H1 (cell line): ENCODE data around the gene RNASE11. TPM values are rescaled to one million over a fixed set of nuclear protein-coding genes. Genes with fewer than 3 reads are reported as not detected.
A peak's percentile ranks its signal among the peaks of the same experiment; 100 is the strongest.

ENCODE experiments used
- CTCF ChIA-PET: fragments of 300-600 bp; sonication (Branson Sonifier 250); formaldehyde crosslinking; loops from one replicate; lab custom pipeline; 2021; ENCODE audit not compliant: partially characterized antibody; lab: Charles Lee
- POLR2A ChIA-PET: fragments of 300-600 bp; sonication (Branson Sonifier 250); formaldehyde crosslinking; loops from one replicate; lab custom pipeline; 2021; ENCODE audit warnings: inconsistent platforms; ENCODE audit not compliant: partially characterized antibody; lab: Charles Lee
- DNase-seq, 2 experiments: peaks; one replicate each; pipeline versions ENCODE4 v3.0.0 to v3.0.0-alpha.2; 2010 to 2022; ENCODE audit warnings: low spot score in 2 of 2, low read depth in 1 of 2, mixed read lengths in 1 of 2
- FAIRE-seq: peaks from 2 replicates; lab custom pipeline; 2011; peaks lifted over from hg19 to GRCh38; lab: Jason Lieb, UNC
- H2AFZ ChIP-seq: 2 replicates; pipeline ENCODE4 v1.8.1; 2012; ENCODE audit warnings: low read length, inconsistent platforms
- H2AK5ac ChIP-seq: 2 replicates; pipeline ENCODE4 v1.6.1; 2013; ENCODE audit warnings: low read depth, low read length
- H2BK120ac ChIP-seq: replicated peaks from 2 replicates; pipeline ENCODE3; 2013; ENCODE audit warnings: low read depth, low read length, inconsistent platforms
- H2BK12ac ChIP-seq: 2 replicates; pipeline ENCODE4 v1.6.1; 2013; ENCODE audit warnings: low read depth, low read length
- H2BK15ac ChIP-seq: 2 replicates; pipeline ENCODE4 v1.6.1; 2013; ENCODE audit warnings: low read length
- H2BK20ac ChIP-seq: 2 replicates; pipeline ENCODE4 v1.6.1; 2013; ENCODE audit warnings: low read length
- H2BK5ac ChIP-seq: 2 replicates; pipeline ENCODE4 v1.6.1; 2013; ENCODE audit warnings: low read depth, low read length
- H3K14ac ChIP-seq: 2 replicates; pipeline ENCODE4 v1.6.1; 2013; ENCODE audit warnings: inconsistent platforms; ENCODE audit not compliant: insufficient read length
- H3K18ac ChIP-seq: 2 replicates; pipeline ENCODE4 v1.6.1; 2013; ENCODE audit warnings: low read length; ENCODE audit errors: extremely low read depth
- H3K23ac ChIP-seq: 2 replicates; pipeline ENCODE4 v1.6.1; 2013; ENCODE audit warnings: inconsistent platforms; ENCODE audit not compliant: insufficient read length
- H3K23me2 ChIP-seq: 2 replicates; pipeline ENCODE4 v1.6.1; 2013; ENCODE audit warnings: low read depth, low read length
- H3K27ac ChIP-seq: 2 replicates; pipeline ENCODE4 v1.6.1; 2011; ENCODE audit warnings: low read depth, low read length, inconsistent platforms
- H3K27me3 ChIP-seq, 4 experiments: replicated peaks in 1 of 4; 1 replicate in 1 of 4; 2 replicates in 3 of 4; pipeline versions ENCODE4 v1.6.1 to v1.8.1; 2011 to 2013; ENCODE audit warnings: low read length in 3 of 4, mild to moderate bottlenecking in 3 of 4, inconsistent platforms in 2 of 4, mixed read lengths in 2 of 4, moderate library complexity in 1 of 4; ENCODE audit not compliant: control insufficient read depth in 3 of 4, insufficient read depth in 3 of 4; ENCODE audit errors: extremely low read depth in 1 of 4
- H3K36me3 ChIP-seq, 4 experiments: 2 replicates each; pipeline versions ENCODE4 v1.6.1 to v1.8.1; 2011 to 2013; ENCODE audit warnings: mild to moderate bottlenecking in 4 of 4, low read length in 3 of 4, moderate library complexity in 2 of 4, control low read depth in 1 of 4, inconsistent platforms in 1 of 4; ENCODE audit not compliant: insufficient read depth in 4 of 4, control insufficient read depth in 2 of 4
- H3K4ac ChIP-seq: replicated peaks from 2 replicates; pipeline ENCODE3; 2013; ENCODE audit warnings: low read length, low read depth, mixed read lengths, inconsistent platforms; ENCODE audit not compliant: insufficient read length
- H3K4me1 ChIP-seq, 4 experiments: replicated peaks in 1 of 4; 1 replicate in 1 of 4; 2 replicates in 3 of 4; pipeline versions ENCODE4 v1.6.1 to v1.8.1; 2011 to 2013; ENCODE audit warnings: low read length in 3 of 4, inconsistent platforms in 2 of 4, mixed read lengths in 1 of 4; ENCODE audit not compliant: insufficient read depth in 4 of 4, control insufficient read depth in 3 of 4
- H3K4me2 ChIP-seq, 2 experiments: 2 replicates each; pipeline versions ENCODE4 v1.6.1 to v1.8.1; 2011 to 2013; ENCODE audit warnings: low read depth in 2 of 2, low read length in 2 of 2, control low read depth in 1 of 2, inconsistent platforms in 1 of 2, mild to moderate bottlenecking in 1 of 2; ENCODE audit not compliant: insufficient read depth in 1 of 2
- H3K4me3 ChIP-seq, 4 experiments: fragments of 200-600, 300-600 bp in 1 of 4; sonication (generic), shearing (Covaris generic), sonication (Bioruptor Twin) in 1 of 4; 2 replicates each; pipeline versions ENCODE4 v1.5.1 to v1.8.1; 2011 to 2016; ENCODE audit warnings: low read length in 4 of 4, low read depth in 3 of 4, control low read depth in 2 of 4, inconsistent platforms in 2 of 4, mild to moderate bottlenecking in 2 of 4, mixed read lengths in 1 of 4, moderate library complexity in 1 of 4; ENCODE audit not compliant: insufficient read depth in 2 of 4; ENCODE audit errors: extremely low read depth in 1 of 4
- H3K56ac ChIP-seq: replicated peaks from 2 replicates; pipeline ENCODE3; 2013; ENCODE audit warnings: low read depth, mild to moderate bottlenecking, mixed read lengths, low read length, inconsistent platforms; ENCODE audit not compliant: insufficient read length
- H3K79me1 ChIP-seq: 2 replicates; pipeline ENCODE4 v1.6.1; 2013; ENCODE audit warnings: low read depth, low read length, control low read depth
- H3K79me2 ChIP-seq, 2 experiments: 2 replicates each; pipeline versions ENCODE4 v1.6.1 to v1.8.1; 2012 to 2013; ENCODE audit warnings: low read length in 2 of 2, mild to moderate bottlenecking in 2 of 2, inconsistent platforms in 1 of 2; ENCODE audit not compliant: insufficient read depth in 2 of 2, control insufficient read depth in 1 of 2
- H3K9ac ChIP-seq, 4 experiments: replicated peaks in 1 of 4; 1 replicate in 1 of 4; 2 replicates in 3 of 4; pipeline versions ENCODE4 v1.6.1 to v1.8.1; 2011 to 2013; ENCODE audit warnings: low read depth in 3 of 4, low read length in 3 of 4, control low read depth in 2 of 4, mild to moderate bottlenecking in 2 of 4, moderate library complexity in 2 of 4, inconsistent platforms in 1 of 4; ENCODE audit errors: extremely low read depth in 1 of 4
- H3K9me3 ChIP-seq, 2 experiments: 2 replicates each; pipeline versions ENCODE4 v1.6.1 to v1.8.1; 2012 to 2013; ENCODE audit warnings: mild to moderate bottlenecking in 2 of 2, moderate library complexity in 2 of 2, control low read depth in 1 of 2, inconsistent platforms in 1 of 2, low read depth in 1 of 2, low read length in 1 of 2, mixed read lengths in 1 of 2; ENCODE audit not compliant: insufficient read depth in 2 of 2
- H4K20me1 ChIP-seq, 2 experiments: replicated peaks in 1 of 2; 2 replicates each; pipeline versions ENCODE3 to v1.8.1; 2011 to 2013; ENCODE audit warnings: inconsistent platforms in 2 of 2, low read length in 2 of 2, mild to moderate bottlenecking in 1 of 2; ENCODE audit not compliant: insufficient read depth in 2 of 2, control insufficient read depth in 1 of 2
- H4K5ac ChIP-seq: 2 replicates; pipeline ENCODE4 v1.6.1; 2013; ENCODE audit warnings: low read length, low read depth, mixed read lengths, inconsistent platforms; ENCODE audit not compliant: insufficient read length
- H4K8ac ChIP-seq: 2 replicates; pipeline ENCODE4 v1.8.0; 2013; ENCODE audit warnings: mild to moderate bottlenecking, moderate library complexity, low read length, inconsistent platforms; ENCODE audit not compliant: insufficient read depth; ENCODE audit errors: extremely low read depth
- H4K91ac ChIP-seq: replicated peaks from 2 replicates; pipeline ENCODE3; 2013; ENCODE audit warnings: low read length, mixed read lengths, inconsistent platforms; ENCODE audit not compliant: insufficient read length
- ASH2L ChIP-seq: fragments of 200-600, 300-600 bp; sonication (generic); IDR thresholded peaks from one replicate; pipeline ENCODE4 v1.7.1; 2017; ENCODE audit warnings: low read length
- EGR1 ChIP-seq: IDR thresholded peaks from 2 replicates; pipeline ENCODE4 v1.6.1; 2011; ENCODE audit warnings: low read depth, low read length, borderline replicate concordance
- KDM4A ChIP-seq: IDR thresholded peaks from one replicate; pipeline ENCODE4 v1.7.1; 2012; ENCODE audit warnings: low read depth, mild to moderate bottlenecking, moderate library complexity, low read length, inconsistent platforms; ENCODE audit not compliant: severe bottlenecking
- POLR2AphosphoS5 ChIP-seq: IDR thresholded peaks from 2 replicates; pipeline ENCODE4 v1.6.1; 2011; ENCODE audit warnings: low read depth, low read length
- SP2 ChIP-seq: IDR thresholded peaks from 2 replicates; pipeline ENCODE4 v1.6.1; 2012; ENCODE audit warnings: mild to moderate bottlenecking, low read length, inconsistent platforms
- WGBS, 2 experiments: shearing (Covaris generic) in 1 of 2; methylation state at CpG; one replicate each; pipeline versions ENCODE4 v1.1.6 to v1.1.7; 2013 to 2015; ENCODE audit warnings: low lambda C conversion rate in 2 of 2, mixed read lengths in 2 of 2, inconsistent platforms in 1 of 2, low coverage in 1 of 2, missing lambda C conversion rate in 1 of 2; ENCODE audit not compliant: insufficient replicate concordance in 2 of 2, insufficient coverage in 1 of 2, insufficient read length in 1 of 2; ENCODE audit errors: extremely low coverage in 1 of 2, missing lambda C conversion rate in 1 of 2; 5-methylcytosine and 5-hydroxymethylcytosine counted together
- polyA plus RNA-seq, 7 experiments: library from polyadenylated mRNA; depleted of rRNA in 3 of 7; stranded (reverse) in 5 of 7; unstranded in 2 of 7; fragments of >200 nt in 5 of 7; fragments of 200-250 nt in 2 of 7; gene quantifications; 1 replicate in 5 of 7; 2 replicates in 1 of 7; 4 replicates in 1 of 7; pipeline versions ENCODE4 v1.2.1 to v1.2.3, GENCODE V29; 2011 to 2013; ENCODE audit warnings: missing spikeins in 2 of 7, mixed read lengths in 2 of 7
- total RNA-seq: library from RNA; stranded (reverse); fragmentation: NEBNext Ultra II Directional; extraction: Animal tissue kit (Norgen Biotek cat#: 25700); gene quantifications from 2 replicates; pipeline ENCODE4 v1.2.1, GENCODE V29; 2021

Gene RNASE11
- total and polyA plus RNA-seq, 2 of the 8 experiments (the other 6 are each of a cell fraction or from before 2014, with no cell fraction given), result not detected

DNA sequence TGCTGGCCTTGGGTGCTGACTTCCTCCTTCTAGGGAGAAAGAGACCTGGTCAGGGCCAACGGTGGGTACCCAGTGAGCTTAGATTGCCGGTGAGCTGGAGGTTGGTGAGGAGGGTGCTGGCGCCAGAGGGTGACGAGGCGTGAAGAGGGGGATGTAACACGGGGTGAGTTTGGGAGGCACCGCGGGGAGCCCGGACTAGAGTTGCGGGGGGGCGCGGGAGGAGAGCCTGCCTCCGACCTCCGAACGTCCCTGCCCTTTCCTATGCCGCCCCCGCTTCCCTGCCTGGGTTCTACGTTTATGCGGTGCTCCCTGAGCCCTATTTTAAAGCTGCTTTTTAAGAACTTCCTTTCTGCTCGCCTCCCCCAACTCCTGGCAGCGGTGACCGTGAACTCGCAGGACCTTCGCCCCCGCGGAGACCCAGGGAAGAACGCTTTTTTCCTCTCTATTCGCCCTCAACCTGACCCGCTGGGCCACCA is 35.1 kb upstream of the RNASE11 start:
- no peak for DNase-seq
- Histone ChIP-seq H2BK5ac (no peak overlapping the region; the same call in 1 of the 2 replicates), H4K20me1 (no peaks in the 10 kb centered on the region), H3K23ac (no peak overlapping the region), H4K5ac (no peak overlapping the region), H2BK120ac (no peak overlapping the region), H3K4ac (no peak overlapping the region), H4K8ac (no peak overlapping the region), H3K9ac (no peak overlapping the region), H3K14ac (no peak overlapping the region), H3K36me3 (no peaks in the 10 kb centered on the region), H2AFZ (peak overlapping the region; percentile 15), H3K9me3 (no peaks in the 10 kb centered on the region), H3K79me2 (no peaks in the 10 kb centered on the region), H2BK15ac (no peak overlapping the region), H3K23me2 (peaks cover 20% of the 10 kb centered on the region), H2BK20ac (no peak overlapping the region), H4K91ac (peak overlapping the region; percentile 31), H3K4me3 (peak overlapping the region; percentile 45 to 75 (median 48)), H3K27ac (no peak overlapping the region), H2BK12ac (no peak overlapping the region), H3K27me3 (peaks cover 0 to 19% (median 14%) of the 10 kb centered on the region in 4 experiments; a peak in 6 of 7 replicates), H3K4me2 (peak overlapping the region; percentile 57 to 95)
- ChIA-PET CTCF (interaction anchor here (0.9 to 3.8 kb wide), 10 partner anchors 9 to 250 kb away, joined by 3 to 21 read pairs (median 8); partner anchors contain the start of gene RNASE4), POLR2A (interaction anchor here (0.7 to 3.0 kb wide), 5 partner anchors 59 to 280 kb away, joined by 3 to 8 read pairs (median 3); partner anchors contain the start of genes APEX1, PARP2 and PNP)
- 13% methylated on average over 29 of the region's 29 CpGs; no CpG with 5 or more reads in 1 of the 2 experiments for WGBS, 2 experiments
- no peak for FAIRE-seq
- TF ChIP-seq EGR1 (peak; percentile 16; the same call in 1 of the 2 replicates), SP2 (no peak), ASH2L (peak; percentile 38), KDM4A (peak; percentile 64), POLR2AphosphoS5 (no peak)
- TF ChIP-seq, all 59 proteins: peak for 3
- no peak overlapping the region for H2AK5ac ChIP-seq
- H3K79me1 ChIP-seq, result no peaks in the 10 kb centered on the region
- H3K4me1 ChIP-seq, result peaks cover 0 to 4% (median 1%) of the 10 kb centered on the region in 4 experiments; a peak in 2 of 7 replicates
- H3K56ac ChIP-seq, result no peak overlapping the region
- H3K18ac ChIP-seq, result peak overlapping the region; percentile 53; the same call in 1 of the 2 replicates
